ENCODE data around the gene TACO1. TPM values are rescaled to one million over a fixed set of nuclear protein-coding genes. Genes with fewer than 3 reads are reported as not detected.

The TACO1 gene
- total and polyA plus RNA-seq, 2 of the 8 experiments (the other 6 are each of a cell fraction or from before 2014, with no cell fraction given) = 19.1 to 23.6 TPM

DNA sequence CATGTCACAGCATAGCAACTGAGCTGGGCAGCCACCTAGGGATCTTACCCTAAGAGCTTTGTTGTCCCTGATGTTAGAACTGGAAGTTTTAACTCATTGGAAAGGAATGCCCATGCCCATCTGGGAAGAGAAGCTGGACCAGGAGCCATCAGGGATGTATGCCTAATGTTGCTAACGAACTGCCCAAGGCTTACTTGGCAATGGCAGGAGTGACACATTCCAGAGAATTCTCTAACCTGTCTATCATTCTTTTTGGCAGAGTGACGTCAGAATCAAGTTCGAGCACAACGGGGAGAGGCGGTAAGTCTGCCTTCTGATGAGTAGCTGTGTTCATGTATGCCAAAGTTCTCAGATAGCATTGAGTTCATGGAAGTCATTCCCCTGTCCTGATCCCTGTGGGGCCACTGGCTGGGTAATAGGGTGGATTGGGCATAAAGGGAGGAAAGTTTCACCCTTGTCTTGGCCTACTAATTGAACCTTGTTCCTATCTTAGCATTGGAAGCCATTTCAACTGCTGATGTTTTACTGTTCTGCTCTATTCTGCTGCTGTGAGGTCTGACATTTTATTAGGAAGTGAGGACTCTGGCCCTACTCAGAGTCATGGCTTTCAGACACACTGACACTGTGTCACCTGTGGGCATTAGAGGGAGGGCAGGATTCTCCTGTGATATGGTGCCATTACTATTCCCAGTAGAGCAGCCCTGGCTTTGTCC, 45.2 kb downstream of the TACO1 start:
- ChIA-PET POLR2A (ENCODE audit: partially characterized antibody) (interaction anchor here (0.5 to 1.1 kb wide), 2 partner anchors 16 to 1408 kb away, joined by 3 read pairs; no protein-coding TSS in a partner anchor), CTCF (ENCODE audit: partially characterized antibody) (interaction anchor here (0.6 to 1.5 kb wide), 4 partner anchors 10 to 33 kb away, joined by 3 to 4 read pairs (median 3); no protein-coding TSS in a partner anchor)
- no peak overlapping the region for H3K23ac ChIP-seq (ENCODE audit: insufficient read length)
- H4K20me1 ChIP-seq (replicated peaks in 1 of 2; ENCODE audit: control insufficient read depth in 1 of 2, insufficient read depth in 2 of 2, low read length in 2 of 2) = no peaks in the 10 kb centered on the region
- no peak overlapping the region for H2BK20ac ChIP-seq (ENCODE audit: low read length)
- H3K4me1 ChIP-seq (replicated peaks in 1 of 4; ENCODE audit: control insufficient read depth in 3 of 4, insufficient read depth in 4 of 4, low read length in 3 of 4) = peaks cover 0 to 12% (median 1%) of the 10 kb centered on the region in 4 experiments; a peak in 1 of 7 replicates
- no peak overlapping the region for H3K4me3 ChIP-seq (ENCODE audit: extremely low read depth in 1 of 4, insufficient read depth in 2 of 4, low read depth in 3 of 4, low read length in 4 of 4)
- H3K9ac ChIP-seq (replicated peaks in 1 of 4; ENCODE audit: extremely low read depth in 1 of 4, low read depth in 3 of 4, low read length in 3 of 4) = no peak overlapping the region
- no peaks in the 10 kb centered on the region for H3K79me2 ChIP-seq (ENCODE audit: control insufficient read depth in 1 of 2, insufficient read depth in 2 of 2, low read length in 2 of 2)
- H4K91ac ChIP-seq (replicated peaks; ENCODE audit: insufficient read length, low read length) = no peak overlapping the region
- H3K4me2 ChIP-seq (ENCODE audit: insufficient read depth in 1 of 2, low read depth in 2 of 2, low read length in 2 of 2) = no peak overlapping the region
- no peak overlapping the region for H2BK120ac ChIP-seq (replicated peaks; ENCODE audit: low read depth, low read length)
- H2BK15ac ChIP-seq (ENCODE audit: low read length) = no peak overlapping the region
- H3K56ac ChIP-seq (replicated peaks; ENCODE audit: insufficient read length, low read depth, low read length) = no peak overlapping the region
- no peak overlapping the region for H3K18ac ChIP-seq (ENCODE audit: extremely low read depth, low read length)
- 97% methylated on average over 5 of the region's 5 CpGs; no CpG with 5 or more reads in 1 of the 2 experiments for WGBS, 2 experiments (ENCODE audit: extremely low coverage in 1 of 2, insufficient coverage in 1 of 2, insufficient read length in 1 of 2, insufficient replicate concordance in 2 of 2, low coverage in 1 of 2, low lambda C conversion rate in 2 of 2, missing lambda C conversion rate in 1 of 2)
- no peak overlapping the region for H4K5ac ChIP-seq (ENCODE audit: insufficient read length, low read depth, low read length)
- no peak overlapping the region for H2BK12ac ChIP-seq (ENCODE audit: low read depth, low read length)
- no peaks in the 10 kb centered on the region for H3K27me3 ChIP-seq (replicated peaks in 1 of 4; ENCODE audit: control insufficient read depth in 3 of 4, extremely low read depth in 1 of 4, insufficient read depth in 3 of 4, low read length in 3 of 4)
- H3K36me3 ChIP-seq (ENCODE audit: control insufficient read depth in 2 of 4, insufficient read depth in 4 of 4, low read length in 3 of 4) = no peaks in the 10 kb centered on the region
- no peak overlapping the region for H2AFZ ChIP-seq (ENCODE audit: low read length)
- H3K14ac ChIP-seq (ENCODE audit: insufficient read length) = no peak overlapping the region
- no peaks in the 10 kb centered on the region for H3K23me2 ChIP-seq (ENCODE audit: low read depth, low read length)
- H3K9me3 ChIP-seq (ENCODE audit: insufficient read depth in 2 of 2, low read depth in 1 of 2, low read length in 1 of 2) = no peaks in the 10 kb centered on the region
- H3K79me1 ChIP-seq (ENCODE audit: low read depth, low read length) = no peaks in the 10 kb centered on the region; the same call in 1 of the 2 replicates
- DNase-seq (ENCODE audit: low read depth in 1 of 2, low spot score in 2 of 2) (no peak), FAIRE-seq (no peak)
- H3K4ac ChIP-seq (replicated peaks; ENCODE audit: insufficient read length, low read depth, low read length) = no peak overlapping the region
- H4K8ac ChIP-seq (ENCODE audit: extremely low read depth, insufficient read depth, low read length) = no peak overlapping the region
- H2BK5ac ChIP-seq (ENCODE audit: low read depth, low read length) = no peak overlapping the region
- H2AK5ac ChIP-seq (ENCODE audit: low read depth, low read length) = no peak overlapping the region
- H3K27ac ChIP-seq (ENCODE audit: low read depth, low read length) = no peak overlapping the region
- TF ChIP-seq SUZ12 (IDR thresholded peaks at IDR 0.05; ENCODE audit: low read length) (no peak), EGR1 (IDR thresholded peaks at IDR 0.05; ENCODE audit: borderline replicate concordance, low read depth, low read length) (no peak), SAP30 (IDR thresholded peaks at IDR 0.05; ENCODE audit: insufficient read depth, insufficient replicate concordance, low read length) (no peak), CBX8 (IDR thresholded peaks at IDR 0.05; ENCODE audit: borderline replicate concordance, low read depth, low read length) (no peak), TEAD4 (IDR thresholded peaks at IDR 0.05; ENCODE audit: low read depth, low read length) (no peak), SIRT6 (IDR thresholded peaks at IDR 0.05; ENCODE audit: low read length) (no peak), NANOG (IDR thresholded peaks at IDR 0.05; ENCODE audit: insufficient read depth, low read depth, low read length, poor library complexity, severe bottlenecking) (no peak), GABPA (IDR thresholded peaks at IDR 0.05; ENCODE audit: borderline replicate concordance, insufficient read depth, low read length) (no peak)
- TF ChIP-seq, protein P1, sequence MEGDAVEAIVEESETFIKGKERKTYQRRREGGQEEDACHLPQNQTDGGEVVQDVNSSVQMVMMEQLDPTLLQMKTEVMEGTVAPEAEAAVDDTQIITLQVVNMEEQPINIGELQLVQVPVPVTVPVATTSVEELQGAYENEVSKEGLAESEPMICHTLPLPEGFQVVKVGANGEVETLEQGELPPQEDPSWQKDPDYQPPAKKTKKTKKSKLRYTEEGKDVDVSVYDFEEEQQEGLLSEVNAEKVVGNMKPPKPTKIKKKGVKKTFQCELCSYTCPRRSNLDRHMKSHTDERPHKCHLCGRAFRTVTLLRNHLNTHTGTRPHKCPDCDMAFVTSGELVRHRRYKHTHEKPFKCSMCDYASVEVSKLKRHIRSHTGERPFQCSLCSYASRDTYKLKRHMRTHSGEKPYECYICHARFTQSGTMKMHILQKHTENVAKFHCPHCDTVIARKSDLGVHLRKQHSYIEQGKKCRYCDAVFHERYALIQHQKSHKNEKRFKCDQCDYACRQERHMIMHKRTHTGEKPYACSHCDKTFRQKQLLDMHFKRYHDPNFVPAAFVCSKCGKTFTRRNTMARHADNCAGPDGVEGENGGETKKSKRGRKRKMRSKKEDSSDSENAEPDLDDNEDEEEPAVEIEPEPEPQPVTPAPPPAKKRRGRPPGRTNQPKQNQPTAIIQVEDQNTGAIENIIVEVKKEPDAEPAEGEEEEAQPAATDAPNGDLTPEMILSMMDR (IDR thresholded peaks at IDR 0.05; ENCODE audit: control extremely low read depth in 1 of 3, insufficient read depth in 1 of 3, low read depth in 1 of 3, low read length in 3 of 3) = no peak
